HG02973 (cell line): ENCODE results near the gene IL7R.
"Not testable (repeated sequence)": the region's sequence is repeated elsewhere in the genome, so short reads cannot be mapped to it uniquely, and the experiment has no call there.

Experiments used
- ATAC-seq: cut with Tn5 transposase; IDR thresholded peaks from one replicate; pipeline ENCODE4 v1.9.1; 2021; ENCODE audit warnings: moderate library complexity; ENCODE audit not compliant: unreplicated experiment

IL7R gene

DNA sequence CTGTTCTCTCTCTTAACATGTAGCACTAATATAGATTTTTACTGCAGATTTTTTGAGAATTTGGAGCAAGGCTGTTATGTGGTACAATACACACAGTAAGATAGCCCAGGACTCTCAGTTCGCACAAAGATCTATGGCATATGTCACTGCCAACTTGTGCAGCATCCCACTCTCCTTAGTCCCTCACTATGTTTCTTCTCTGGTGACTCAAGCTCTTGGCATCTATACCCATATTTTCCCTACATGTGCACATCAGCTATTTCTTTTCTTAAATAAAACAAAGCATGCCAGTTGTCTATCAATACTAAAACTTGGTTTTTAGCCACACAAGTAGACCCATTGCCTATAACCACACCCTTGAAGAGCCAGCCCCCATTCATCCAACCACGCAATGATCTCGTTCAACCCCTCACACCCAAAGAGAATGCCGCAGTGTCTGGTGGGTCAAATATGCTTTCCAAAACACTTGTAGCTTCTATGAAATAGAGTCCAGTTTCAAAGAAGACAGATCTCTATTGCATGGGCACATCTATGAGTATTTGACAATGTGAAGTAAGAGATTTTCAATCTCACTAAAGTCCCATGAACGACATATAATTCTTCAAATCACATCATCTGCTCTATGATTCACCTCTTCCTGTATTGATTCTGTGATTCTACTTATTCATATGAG is 18.2 kb upstream of the IL7R start:
- ATAC-seq = no peak

GRCh38 chr5:35842856-35843255 is 13.8 kb upstream of the IL7R start:
- no peak for ATAC-seq

GRCh38 chr5:35845508-35845907 is 11.2 kb upstream of the IL7R start:
- not testable (repeated sequence) for ATAC-seq

DNA sequence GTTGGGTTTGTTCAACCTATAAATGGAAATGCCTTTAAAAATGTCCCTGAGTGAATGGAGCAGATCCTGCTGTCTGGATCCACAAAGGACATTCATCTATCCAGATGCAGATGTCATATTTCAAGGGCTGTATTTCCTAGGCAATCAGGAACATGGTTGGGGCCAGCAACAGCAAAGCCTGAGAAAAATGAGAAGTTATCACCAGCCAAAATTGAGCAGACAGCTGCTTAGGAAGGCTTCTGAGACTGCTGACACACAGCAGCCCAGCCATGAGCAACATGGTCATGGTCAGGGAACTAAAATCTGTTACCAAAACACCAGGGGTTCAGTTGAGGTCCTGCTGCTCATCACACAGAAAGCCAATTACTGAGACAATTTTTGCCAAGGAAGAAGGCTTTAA is 9.2 kb upstream of the IL7R start:
- ATAC-seq = no peak

GRCh38 chr5:35847961-35848360 is 8.7 kb upstream of the IL7R start:
- ATAC-seq = no peak

DNA sequence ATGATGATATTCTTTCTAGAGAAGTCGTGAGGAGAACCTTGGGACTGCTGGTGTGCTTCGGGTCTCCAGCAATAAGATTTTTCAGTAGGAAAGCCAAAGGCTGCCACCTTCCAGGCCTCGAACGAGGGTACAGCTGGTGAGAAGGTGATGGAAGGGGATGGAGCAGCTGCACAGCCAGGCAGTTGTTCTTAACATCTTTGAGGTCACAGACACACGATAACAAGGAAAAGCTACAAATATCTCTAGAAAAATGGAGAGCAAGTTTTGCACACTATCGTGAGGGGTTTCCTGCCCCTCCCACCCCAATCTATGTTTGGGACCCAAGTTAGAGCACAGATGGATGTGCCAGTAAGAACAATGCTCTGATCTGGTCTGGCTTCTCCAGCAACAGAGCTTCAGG is 6.8 kb upstream of the IL7R start:
- no peak for ATAC-seq

- ATAC-seq = no peak
Measured at GRCh38 chr5:35850967-35851680, 5.6 kb upstream of the IL7R start.

GRCh38 chr5:35852084-35852734 is 4.5 kb upstream of the IL7R start:
- ATAC-seq = no peak

- ATAC-seq = no peak
Measured at GRCh38 chr5:35852773-35853172, 3.9 kb upstream of the IL7R start.

DNA sequence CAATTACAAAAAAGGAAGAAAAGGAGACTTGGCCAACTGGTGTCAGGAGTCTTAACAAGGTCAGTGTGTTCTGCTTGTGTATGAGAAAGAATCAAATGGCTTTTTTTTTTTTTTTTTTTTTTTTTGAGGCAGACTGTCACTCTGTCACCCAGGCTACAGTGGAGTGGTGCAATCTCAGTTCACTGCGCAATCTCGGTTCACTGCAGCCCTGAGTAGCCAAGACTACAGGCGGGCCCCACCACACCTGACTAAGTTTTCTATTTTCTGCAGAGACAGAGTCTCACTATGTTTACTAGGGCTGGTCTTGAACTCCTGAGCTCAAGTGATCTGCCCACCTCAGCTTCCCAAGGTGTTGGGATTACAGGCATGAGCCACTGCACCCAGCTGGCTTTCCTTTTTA is 3.1 kb upstream of the IL7R start:
- no peak for ATAC-seq

DNA sequence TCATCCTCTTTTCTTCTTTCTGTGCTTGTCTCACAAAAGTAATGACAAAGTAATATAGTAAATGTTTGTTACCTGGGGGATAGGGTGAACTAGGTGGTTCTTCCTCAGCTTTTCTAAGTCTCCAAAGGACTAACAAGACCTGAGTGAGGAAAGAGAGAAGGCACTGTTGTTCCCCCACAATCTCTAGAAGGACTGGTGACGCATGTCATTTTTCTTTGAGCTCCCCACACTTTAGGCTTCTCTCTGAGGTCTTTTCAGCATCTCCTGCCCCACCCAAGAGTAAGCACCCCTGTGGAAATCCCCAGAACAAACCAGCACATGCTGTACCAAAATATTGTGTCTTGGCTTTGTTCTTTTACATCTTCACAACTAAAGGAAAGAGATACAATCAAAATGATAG is 2.4 kb upstream of the IL7R start:
- no peak for ATAC-seq

DNA sequence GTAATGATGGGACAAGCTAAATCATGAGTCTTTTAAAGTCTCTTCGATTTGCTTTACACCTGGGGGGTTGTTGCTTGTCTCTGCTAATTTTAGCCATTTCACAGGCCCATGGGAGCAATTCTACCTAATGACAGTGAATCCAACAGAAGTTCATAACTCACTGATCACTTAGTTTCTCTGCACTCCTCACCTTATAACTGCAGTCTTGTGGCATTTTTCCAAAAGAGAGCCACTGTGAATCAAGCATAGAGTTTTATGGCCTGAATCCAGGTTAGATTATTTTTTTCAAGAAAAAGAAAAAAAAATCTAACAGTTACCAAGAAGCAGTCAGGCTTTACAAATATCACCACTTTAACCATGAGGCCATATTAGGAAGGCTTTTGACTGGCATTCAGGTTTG is 1.5 kb upstream of the IL7R start:
- ATAC-seq = no peak

DNA sequence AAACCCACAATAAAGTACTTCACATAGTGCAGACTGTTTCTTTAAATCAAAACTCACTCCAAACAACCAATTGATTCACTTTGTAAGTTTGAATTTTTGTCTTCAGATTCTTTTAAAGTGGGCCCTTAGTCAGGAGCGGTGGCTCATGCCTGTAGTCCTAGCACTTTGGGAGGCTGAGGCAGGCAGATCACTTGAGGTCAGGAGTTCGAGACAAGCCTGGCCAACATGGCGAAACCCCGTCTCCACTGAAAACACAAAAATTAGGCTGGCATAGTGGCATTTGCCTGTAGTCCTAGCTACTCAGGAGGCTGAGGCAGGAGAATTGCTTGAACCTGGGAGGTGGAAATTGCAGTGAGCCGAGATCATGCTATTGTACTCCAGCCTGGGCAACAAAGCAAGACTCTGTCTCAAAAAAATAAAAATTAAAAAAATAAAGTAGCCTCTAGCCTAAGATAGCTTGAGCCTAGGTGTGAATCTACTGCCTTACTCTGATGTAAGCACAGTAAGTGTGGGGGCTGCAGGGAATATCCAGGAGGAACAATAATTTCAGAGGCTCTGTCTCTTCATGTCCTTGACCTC is 416 bp upstream of the IL7R start:
- ATAC-seq = not testable (repeated sequence)

DNA sequence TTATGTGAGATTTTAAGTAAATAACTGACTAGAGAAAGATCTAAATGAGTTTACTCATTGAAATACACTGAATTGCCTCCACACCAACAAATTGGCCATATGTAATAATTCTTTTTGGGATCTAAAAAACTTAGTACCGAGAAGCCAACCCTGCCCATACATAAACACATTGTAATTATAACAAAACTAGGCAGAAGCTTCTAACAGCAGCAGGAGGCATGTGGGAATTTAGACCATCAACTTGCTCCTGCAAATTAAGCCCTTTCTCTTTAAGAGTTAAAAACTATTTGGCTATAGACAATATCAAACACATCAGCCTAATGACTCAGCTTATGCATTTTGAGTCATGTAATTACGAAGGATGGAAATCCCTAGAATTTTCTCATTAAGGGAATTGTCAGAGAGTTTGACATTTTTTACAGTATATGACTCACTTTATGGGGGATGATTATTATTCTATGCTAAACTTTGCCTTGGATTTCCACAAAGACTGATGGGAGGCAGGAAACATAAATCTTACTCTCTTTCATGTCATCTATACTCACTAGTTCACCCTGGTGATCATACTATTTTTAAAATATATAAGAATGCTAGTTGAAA is 1.0 kb downstream of the IL7R start:
- ATAC-seq = no peak

DNA sequence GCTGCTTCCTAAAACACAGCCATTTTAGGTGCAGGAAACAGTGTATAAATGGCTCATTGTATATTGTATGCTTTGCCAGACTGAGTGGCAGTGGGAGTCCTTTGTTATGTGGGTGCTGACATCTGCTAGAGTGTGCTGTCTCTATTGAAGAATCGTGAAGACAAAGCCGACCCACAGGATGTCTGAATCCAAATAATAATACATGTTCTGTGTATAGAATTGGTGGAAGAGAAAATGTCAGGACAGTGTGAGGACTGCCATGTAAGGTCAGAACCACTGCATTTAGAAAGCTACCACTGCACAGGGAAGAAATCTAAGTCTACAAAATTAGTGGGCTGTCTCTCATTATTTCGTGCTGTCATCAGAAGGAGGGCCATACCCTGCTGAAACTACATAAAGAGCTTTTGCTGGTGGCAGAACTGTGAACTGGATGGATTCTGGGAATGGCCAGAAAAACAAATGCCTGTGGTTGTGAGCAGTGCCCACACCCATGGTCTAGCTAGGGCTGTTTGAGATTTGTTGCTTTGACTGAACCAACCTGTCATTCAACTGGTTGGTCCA is 2.5 kb downstream of the IL7R start:
- ATAC-seq = no peak

- ATAC-seq = no peak
Measured at GRCh38 chr5:35860686-35861085, 4.0 kb downstream of the IL7R start.

DNA sequence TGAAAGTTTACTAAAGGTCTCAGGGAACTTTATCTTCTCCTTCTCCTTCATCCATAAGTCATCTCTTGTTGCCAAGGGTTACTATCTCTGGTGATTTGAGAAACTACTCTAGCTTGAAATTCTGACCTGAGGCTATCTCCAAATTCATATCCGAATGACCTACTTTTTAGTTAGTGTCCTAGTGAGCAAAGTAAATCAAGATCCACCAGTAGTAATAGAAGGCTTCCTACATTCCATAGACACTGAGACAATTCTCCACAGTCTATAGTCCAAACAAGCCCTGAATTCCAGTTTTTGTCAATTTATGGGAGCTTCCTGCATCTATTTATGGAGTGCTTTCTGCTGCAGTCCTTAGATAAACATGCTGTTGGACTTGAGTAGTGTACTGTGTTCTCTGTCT is 5.0 kb downstream of the IL7R start:
- no peak for ATAC-seq

DNA sequence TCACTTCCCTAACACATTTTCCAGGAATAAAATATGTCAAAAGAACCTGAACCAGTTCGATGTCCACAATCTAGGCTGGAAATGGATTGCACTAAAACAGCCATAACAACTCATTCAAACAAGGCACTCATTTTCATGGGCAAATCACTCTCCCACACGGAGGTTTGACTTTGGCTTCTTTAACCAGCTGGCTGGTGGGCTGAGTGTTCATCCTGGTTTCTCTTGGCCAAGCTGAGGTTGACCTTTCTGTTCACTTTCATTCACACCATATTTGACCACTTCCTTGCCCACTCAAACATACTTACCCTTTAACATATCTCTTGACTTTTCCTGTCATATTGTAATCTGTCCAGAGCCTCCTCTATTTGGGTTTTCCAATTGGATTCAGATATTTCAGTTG is 5.4 kb downstream of the IL7R start:
- ATAC-seq = no peak

- ATAC-seq = no peak
Measured at GRCh38 chr5:35863159-35863558, 6.5 kb downstream of the IL7R start.

DNA sequence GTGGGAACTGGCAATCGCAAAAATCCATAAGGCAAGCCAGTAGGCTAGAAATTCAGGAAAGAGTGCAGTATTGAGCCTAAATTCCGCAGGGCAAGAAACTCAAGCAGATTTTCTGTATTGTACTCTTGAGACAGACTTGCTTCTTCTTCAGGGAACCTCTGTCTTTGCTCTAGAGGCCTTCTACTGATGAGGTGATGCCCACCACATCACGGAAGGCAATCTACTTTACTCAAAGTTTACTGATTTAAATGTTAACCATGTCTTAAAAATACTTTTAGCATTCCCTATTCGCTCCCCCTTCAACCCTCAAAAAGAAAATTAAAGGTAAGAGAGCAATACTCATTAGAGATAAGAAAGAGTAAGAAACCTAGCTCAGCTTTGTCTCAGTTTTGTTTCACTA is 11.3 kb downstream of the IL7R start:
- ATAC-seq = no peak

- ATAC-seq = no peak
Measured at GRCh38 chr5:35869685-35870277, 13.1 kb downstream of the IL7R start.
